H9 (cell line): ENCODE data around the gene LSMEM2. TPM values are rescaled to one million over a fixed set of nuclear protein-coding genes. Genes with fewer than 3 reads are reported as not detected.

ENCODE experiments used
- DNase-seq: peaks from one replicate; pipeline ENCODE4 v3.0.0-alpha.2; 2017
- H2AFZ ChIP-seq: one replicate; pipeline ENCODE4 v1.6.1; 2013; ENCODE audit warnings: mild to moderate bottlenecking, low read length, control low read depth, moderate library complexity
- H2AK5ac ChIP-seq: 2 replicates; pipeline ENCODE4 v1.6.1; 2013; ENCODE audit warnings: low read length, control low read depth, mixed read lengths; ENCODE audit not compliant: insufficient read length
- H2BK120ac ChIP-seq: one replicate; pipeline ENCODE4 v1.6.1; 2013; ENCODE audit warnings: low read depth, mild to moderate bottlenecking, low read length, control low read depth, inconsistent platforms; ENCODE audit not compliant: poor library complexity, severe bottlenecking
- H2BK12ac ChIP-seq: 2 replicates; pipeline ENCODE4 v1.6.1; 2013; ENCODE audit warnings: low read length, control low read depth, mixed read lengths, low read depth; ENCODE audit not compliant: insufficient read length
- H2BK15ac ChIP-seq: 2 replicates; pipeline ENCODE4 v1.6.1; 2013; ENCODE audit warnings: low read depth, low read length, control low read depth
- H2BK20ac ChIP-seq: one replicate; pipeline ENCODE4 v1.6.1; 2013; ENCODE audit warnings: low read depth, mild to moderate bottlenecking, low read length, control low read depth, inconsistent platforms; ENCODE audit not compliant: poor library complexity, severe bottlenecking
- H2BK5ac ChIP-seq: 2 replicates; pipeline ENCODE4 v1.6.1; 2013; ENCODE audit warnings: low read length, control low read depth, mixed read lengths; ENCODE audit not compliant: insufficient read length
- H3K14ac ChIP-seq: 2 replicates; pipeline ENCODE4 v1.6.1; 2013; ENCODE audit warnings: low read length, control low read depth; ENCODE audit not compliant: insufficient read depth
- H3K18ac ChIP-seq: 2 replicates; pipeline ENCODE4 v1.6.1; 2013; ENCODE audit warnings: low read depth, mild to moderate bottlenecking, mixed read lengths, low read length, control low read depth; ENCODE audit not compliant: insufficient read length
- H3K23ac ChIP-seq: 2 replicates; pipeline ENCODE4 v1.6.1; 2013; ENCODE audit warnings: low read length, control low read depth, mixed read lengths, low read depth; ENCODE audit not compliant: insufficient read length
- H3K23me2 ChIP-seq: 2 replicates; pipeline ENCODE4 v1.6.1; 2013; ENCODE audit warnings: low read depth, mild to moderate bottlenecking, mixed read lengths, low read length, control low read depth; ENCODE audit not compliant: insufficient read length, poor library complexity, severe bottlenecking
- H3K27ac ChIP-seq: 2 replicates; pipeline ENCODE4 v1.5.1; 2013; ENCODE audit warnings: low read length, control low read depth, mixed read lengths, low read depth; ENCODE audit not compliant: insufficient read length
- H3K27me3 ChIP-seq: 2 replicates; pipeline ENCODE4 v1.6.1; 2013; ENCODE audit warnings: low read length, control low read depth, inconsistent platforms; ENCODE audit not compliant: insufficient read depth
- H3K4ac ChIP-seq: 2 replicates; pipeline ENCODE4 v1.6.1; 2013; ENCODE audit warnings: low read depth, mild to moderate bottlenecking, control low read depth, inconsistent platforms, low read length, moderate library complexity
- H3K4me1 ChIP-seq: 2 replicates; pipeline ENCODE4 v1.6.1; 2013; ENCODE audit warnings: low read length, control low read depth, inconsistent platforms; ENCODE audit not compliant: insufficient read depth
- H3K4me2 ChIP-seq: 2 replicates; pipeline ENCODE4 v1.6.1; 2013; ENCODE audit warnings: low read length, control low read depth, mixed read lengths; ENCODE audit not compliant: insufficient read length, insufficient read depth
- H3K56ac ChIP-seq: 2 replicates; pipeline ENCODE4 v1.6.1; 2013; ENCODE audit warnings: low read depth, mild to moderate bottlenecking, mixed read lengths, low read length, control low read depth; ENCODE audit not compliant: insufficient read length
- H3K79me1 ChIP-seq: 2 replicates; pipeline ENCODE4 v1.6.1; 2013; ENCODE audit warnings: low read depth, mild to moderate bottlenecking, moderate library complexity, low read length, control low read depth, inconsistent platforms; ENCODE audit not compliant: insufficient read depth, poor library complexity, severe bottlenecking
- H3K79me2 ChIP-seq: 2 replicates; pipeline ENCODE4 v1.6.1; 2013; ENCODE audit warnings: low read length, control low read depth, inconsistent platforms; ENCODE audit not compliant: insufficient read depth
- H3K9ac ChIP-seq: 2 replicates; pipeline ENCODE4 v1.6.1; 2013; ENCODE audit warnings: low read length, control low read depth, mixed read lengths; ENCODE audit not compliant: insufficient read length; ENCODE audit errors: extremely low read depth
- H3K9me3 ChIP-seq: one replicate; pipeline ENCODE4 v1.6.1; 2013; ENCODE audit warnings: low read depth, low read length, inconsistent platforms; ENCODE audit not compliant: control insufficient read depth
- H3T11ph ChIP-seq: one replicate; pipeline ENCODE4 v1.6.1; 2013; ENCODE audit warnings: mild to moderate bottlenecking, low read length, control low read depth, inconsistent platforms
- H4K20me1 ChIP-seq: one replicate; pipeline ENCODE4 v1.6.1; 2013; ENCODE audit not compliant: control insufficient read depth, insufficient read length, insufficient read depth
- H4K5ac ChIP-seq: 2 replicates; pipeline ENCODE4 v1.6.1; 2013; ENCODE audit warnings: low read depth, mild to moderate bottlenecking, mixed read lengths, low read length, control low read depth; ENCODE audit not compliant: insufficient read length
- H4K8ac ChIP-seq: replicated peaks from 2 replicates; pipeline ENCODE4 v1.6.1; 2013; ENCODE audit warnings: low read length, control low read depth, mixed read lengths, low read depth; ENCODE audit not compliant: insufficient read length
- H4K91ac ChIP-seq: 2 replicates; pipeline ENCODE4 v1.6.1; 2013; ENCODE audit warnings: low read depth, mild to moderate bottlenecking, moderate library complexity, mixed read lengths, low read length, control low read depth; ENCODE audit not compliant: insufficient read length
- H3K27ac Mint-ChIP-seq, 3 experiments: 2 replicates in 2 of 3; 3 replicates in 1 of 3; pipeline ENCODE4 v1.8.0; 2020 to 2021; ENCODE audit warnings: mixed read lengths in 3 of 3, mild to moderate bottlenecking in 1 of 3, moderate library complexity in 1 of 3
- H3K27me3 Mint-ChIP-seq: 2 replicates; pipeline ENCODE4 v1.8.0; 2021; ENCODE audit warnings: low read depth, mild to moderate bottlenecking, moderate library complexity, mixed read lengths
- H3K36me3 Mint-ChIP-seq, 3 experiments: 2 replicates in 2 of 3; 3 replicates in 1 of 3; pipeline ENCODE4 v1.8.0; 2020 to 2021; ENCODE audit warnings: low read depth in 3 of 3, mixed read lengths in 3 of 3; ENCODE audit not compliant: insufficient read depth in 1 of 3
- H3K4me1 Mint-ChIP-seq, 2 experiments: 2 replicates each; pipeline ENCODE4 v1.8.0; 2020; ENCODE audit warnings: mixed read lengths in 2 of 2
- H3K4me3 Mint-ChIP-seq, 2 experiments: 2 replicates in 1 of 2; 3 replicates in 1 of 2; pipeline ENCODE4 v1.8.0; 2020 to 2021; ENCODE audit warnings: mild to moderate bottlenecking in 2 of 2, mixed read lengths in 2 of 2, moderate library complexity in 1 of 2
- H3K9me3 Mint-ChIP-seq, 2 experiments: 2 replicates in 1 of 2; 3 replicates in 1 of 2; pipeline ENCODE4 v1.8.0; 2020; ENCODE audit warnings: mild to moderate bottlenecking in 2 of 2, mixed read lengths in 2 of 2, moderate library complexity in 1 of 2
- CTCF ChIP-seq: fragments of 200-600 bp; sonication (generic); conservative IDR thresholded peaks from 3 replicates; pipeline ENCODE4 v1.8.0; 2021; ENCODE audit warnings: antibody characterized with exemption, mild to moderate bottlenecking
- WGBS: extraction: QIAGEN DNeasy Blood & Tissue Kit; methylation state at CpG from one replicate; pipeline ENCODE4 v1.1.7; 2013; ENCODE audit warnings: missing lambda C conversion rate, low lambda C conversion rate, mixed read lengths; ENCODE audit not compliant: insufficient read length; ENCODE audit errors: extremely low coverage; 5-methylcytosine and 5-hydroxymethylcytosine counted together
- total RNA-seq: library from RNA; stranded (reverse); gene quantifications from 2 replicates; pipeline ENCODE4 v1.2.1, GENCODE V29; 2021

The LSMEM2 gene
- total RNA-seq, 1 experiment from 2014 or later, result 0.50 TPM

GRCh38 chr3:50266836-50267235 lies 12.1 kb upstream of the LSMEM2 start:
- Mint-ChIP-seq H3K27me3 (peaks cover 5% of the 10 kb centered on the region), H3K36me3 (no peaks in the 10 kb centered on the region), H3K27ac (no peak overlapping the region), H3K4me1 (peaks cover 48 to 66% of the 10 kb centered on the region in 2 experiments), H3K4me3 (no peak overlapping the region), H3K9me3 (no peaks in the 10 kb centered on the region)
- WGBS, result no CpG with 5 or more reads among the region's 7 CpGs
- Histone ChIP-seq H3K4ac (no peak overlapping the region), H3K4me2 (no peak overlapping the region), H3K14ac (no peak overlapping the region), H2BK5ac (no peak overlapping the region), H2BK12ac (no peak overlapping the region), H2BK120ac (no peak overlapping the region), H3K4me1 (peaks cover 5% of the 10 kb centered on the region; the same call in 1 of the 2 replicates), H3K79me1 (no peaks in the 10 kb centered on the region), H3K9me3 (no peaks in the 10 kb centered on the region), H4K20me1 (no peaks in the 10 kb centered on the region), H2BK20ac (no peak overlapping the region), H4K5ac (no peak overlapping the region), H3K56ac (no peak overlapping the region), H2AFZ (no peak overlapping the region), H3K79me2 (no peaks in the 10 kb centered on the region), H3K27ac (no peak overlapping the region), H4K8ac (no peak overlapping the region), H3K9ac (no peak overlapping the region), H2BK15ac (no peak overlapping the region), H3K23me2 (no peaks in the 10 kb centered on the region), H3K23ac (no peak overlapping the region), H4K91ac (no peak overlapping the region), H2AK5ac (no peak overlapping the region), H3K18ac (no peak overlapping the region), H3T11ph (no peak overlapping the region), H3K27me3 (no peaks in the 10 kb centered on the region)
- no peak for DNase-seq
- no peak for TF ChIP-seq CTCF
